HepG2 (cell line): ENCODE data around the gene OMA1. TPM values are rescaled to one million over a fixed set of nuclear protein-coding genes. Genes with fewer than 3 reads are reported as not detected.
A peak's percentile ranks its signal among the peaks of the same experiment; 100 is the strongest.

Experiments
- ADNP ChIP-seq: sonication (generic); formaldehyde crosslinking; IDR thresholded peaks from 2 replicates; pipeline ENCODE4 v1.4.0; 2020; ENCODE audit warnings: missing genetic modification reagents
- AHDC1 ChIP-seq: sonication (generic); formaldehyde crosslinking; IDR thresholded peaks from 2 replicates; pipeline ENCODE4 v1.5.1; 2020; ENCODE audit warnings: mild to moderate bottlenecking, missing genetic modification reagents, borderline replicate concordance
- ARNTL ChIP-seq: sonication (generic); formaldehyde crosslinking; IDR thresholded peaks from 2 replicates; pipeline ENCODE4 v1.4.0; 2020; ENCODE audit warnings: mild to moderate bottlenecking, missing genetic modification reagents
- BCL6 ChIP-seq: IDR thresholded peaks from 2 replicates; pipeline ENCODE4 v1.6.1; 2016; ENCODE audit warnings: missing genetic modification reagents, missing compliant biosample characterization
- BRF2 ChIP-seq: sonication (generic); formaldehyde crosslinking; IDR thresholded peaks from 2 replicates; pipeline ENCODE4 v1.8.1; 2022; ENCODE audit warnings: mild to moderate bottlenecking, missing genetic modification reagents
- CCDC6 ChIP-seq: sonication (generic); formaldehyde crosslinking; IDR thresholded peaks from 2 replicates; pipeline ENCODE4 v1.8.1; 2022; ENCODE audit warnings: mild to moderate bottlenecking, missing genetic modification reagents, moderate library complexity
- EZH2 ChIP-seq: conservative IDR thresholded peaks from 2 replicates; pipeline ENCODE4 v1.6.1; 2012; ENCODE audit warnings: mild to moderate bottlenecking, low read depth, low read length, moderate library complexity
- HDAC6 ChIP-seq: fragments of 200-600 bp; sonication (generic); IDR thresholded peaks from 2 replicates; pipeline ENCODE4 v1.7.0; 2017; ENCODE audit warnings: mild to moderate bottlenecking, antibody characterized with exemption, low read length, low read depth
- MEIS1 ChIP-seq: sonication (generic); formaldehyde crosslinking; IDR thresholded peaks from 2 replicates; pipeline ENCODE4 v1.9.0; 2021; ENCODE audit warnings: mild to moderate bottlenecking, missing genetic modification reagents, moderate library complexity, borderline replicate concordance
- MLX ChIP-seq: IDR thresholded peaks from 2 replicates; pipeline ENCODE4 v1.6.1; 2016
- PRDM4 ChIP-seq: sonication (generic); formaldehyde crosslinking; IDR thresholded peaks from 2 replicates; pipeline ENCODE4 v1.9.0; 2021; ENCODE audit warnings: missing genetic modification reagents, borderline replicate concordance
- RELA ChIP-seq: sonication (generic); formaldehyde crosslinking; IDR thresholded peaks from 2 replicates; pipeline ENCODE4 v1.4.0; 2020; ENCODE audit warnings: missing genetic modification reagents
- SIX4 ChIP-seq: sonication (generic); formaldehyde crosslinking; IDR thresholded peaks from 2 replicates; pipeline ENCODE4 v1.4.0; 2020; ENCODE audit warnings: missing genetic modification reagents
- SMAD1 ChIP-seq: sonication (generic); formaldehyde crosslinking; IDR thresholded peaks from 2 replicates; pipeline ENCODE4 v1.4.0; 2020; ENCODE audit warnings: missing genetic modification reagents, low read depth, mild to moderate bottlenecking, borderline replicate concordance
- SOX6 ChIP-seq, 2 experiments: fragments of 450-650 bp in 1 of 2; sonication (generic) in 1 of 2; formaldehyde crosslinking in 1 of 2; IDR thresholded peaks; 2 replicates each; pipeline versions ENCODE4 v1.4.0 to v1.6.1; 2017 to 2020; ENCODE audit warnings: antibody characterized with exemption in 1 of 2, mild to moderate bottlenecking in 1 of 2, missing genetic modification reagents in 1 of 2
- SRF ChIP-seq: IDR thresholded peaks from 2 replicates; pipeline ENCODE4 v1.6.1; 2011; ENCODE audit warnings: mild to moderate bottlenecking, low read depth, low read length, moderate library complexity
- ZNF180 ChIP-seq: sonication (generic); formaldehyde crosslinking; IDR thresholded peaks from 2 replicates; pipeline ENCODE4 v1.4.0; 2020; ENCODE audit warnings: low read depth, missing genetic modification reagents, borderline replicate concordance
- ZNF768 ChIP-seq: sonication (generic); formaldehyde crosslinking; IDR thresholded peaks from 2 replicates; pipeline ENCODE4 v1.4.0; 2020; ENCODE audit warnings: missing genetic modification reagents
- ZNF816 ChIP-seq: sonication (generic); formaldehyde crosslinking; IDR thresholded peaks from 2 replicates; pipeline ENCODE4 v1.8.0; 2022; ENCODE audit warnings: missing genetic modification reagents, mild to moderate bottlenecking, borderline replicate concordance
- polyA plus RNA-seq, 8 experiments: library from polyadenylated mRNA; depleted of rRNA in 3 of 8; stranded (reverse) in 7 of 8; unstranded in 1 of 8; fragments of >200 nt; fragmentation: Illumina TruSeq in 4 of 8; extraction: Trizol in 4 of 8; gene quantifications; 2 replicates each; pipeline versions ENCODE4 v1.2.1 to v1.2.3, GENCODE V29; 2011 to 2016; ENCODE audit warnings: low read depth in 4 of 8, missing spikeins in 1 of 8, mixed read lengths in 1 of 8; ENCODE audit not compliant: insufficient read depth in 1 of 8
- total RNA-seq, 5 experiments: library from RNA; depleted of rRNA; stranded (reverse); fragments of >200 nt; fragmentation: Illumina TruSeq; extraction: Trizol; gene quantifications; 2 replicates each; pipeline ENCODE4 v1.2.3, GENCODE V29; 2016; ENCODE audit warnings: low read depth in 1 of 5

OMA1 gene
- total and polyA plus RNA-seq, 2 of the 13 experiments (the other 11 are each of a cell fraction or from before 2014, with no cell fraction given): 7.0 to 26.9 TPM

GRCh38 chr1:58545591-58546519 is 671 bp downstream of the OMA1 start (continued):
- no peak for TF ChIP-seq AHDC1 (CRISPR knock-in tag)
- TF ChIP-seq BCL6 (CRISPR knock-in tag): no peak
- no peak for TF ChIP-seq SIX4 (CRISPR knock-in tag)
- TF ChIP-seq ARNTL (CRISPR knock-in tag): peak; percentile 57
- TF ChIP-seq HDAC6: no peak
- no peak for TF ChIP-seq CCDC6 (CRISPR knock-in tag)
- TF ChIP-seq RELA (CRISPR knock-in tag): no peak
- TF ChIP-seq ADNP: no peak
- no peak for TF ChIP-seq PRDM4 (CRISPR knock-in tag)
- TF ChIP-seq SMAD1 (CRISPR knock-in tag): 0 out of 2 replicates have a peak, but pooled peaks have one; percentile 13
- TF ChIP-seq ZNF816 (CRISPR knock-in tag): 0 out of 2 replicates have a peak, but pooled peaks have one; percentile 41
- peak; percentile 30; the same call in 1 of the 2 replicates for TF ChIP-seq ZNF768 (CRISPR knock-in tag)
- 0 out of 2 replicates have a peak, but pooled peaks have one; percentile 9 for TF ChIP-seq MEIS1 (CRISPR knock-in tag)
- TF ChIP-seq BRF2 (CRISPR knock-in tag): no peak
- TF ChIP-seq MLX (CRISPR knock-in tag): no peak
- no peak for TF ChIP-seq EZH2
- TF ChIP-seq SRF: peak; percentile 82; the same call in 1 of the 2 replicates
- TF ChIP-seq ZNF180 (CRISPR knock-in tag): no peak
- TF ChIP-seq SOX6 (IDR thresholded peaks at IDR 0.05): no peak
- no peak for TF ChIP-seq SOX6 (CRISPR knock-in tag; IDR thresholded peaks at IDR 0.05)
